GM18502 (cell line): ENCODE data around the gene KRAS.
A peak's percentile ranks its signal among the peaks of the same experiment; 100 is the strongest.
"Not testable (repeated sequence)": the region's sequence is repeated elsewhere in the genome, so short reads cannot be mapped to it uniquely, and the experiment has no call there.

ENCODE experiments used
- ATAC-seq: cut with Tn5 transposase; IDR thresholded peaks from one replicate; pipeline ENCODE4 v1.9.1; 2021; ENCODE audit warnings: mild to moderate bottlenecking; ENCODE audit not compliant: unreplicated experiment, poor library complexity

KRAS gene

GRCh38 chr12:25250744-25251730 is at the start of gene KRAS:
TSS of gene KRAS (minus strand) at chr12:25250929.
- peak; percentile 84 for ATAC-seq

- no peak for ATAC-seq
Measured at GRCh38 chr12:25296381-25296780, 45.7 kb upstream of the KRAS start.

GRCh38 chr12:25295361-25295760 is 44.6 kb upstream of the KRAS start:
- no peak for ATAC-seq

- ATAC-seq = no peak
Measured at GRCh38 chr12:25293653-25294052, 42.9 kb upstream of the KRAS start.

- not testable (repeated sequence) for ATAC-seq
Measured at GRCh38 chr12:25292810-25293221, 42.1 kb upstream of the KRAS start.

- ATAC-seq = no peak
Measured at GRCh38 chr12:25287610-25288009, 36.9 kb upstream of the KRAS start.

GRCh38 chr12:25286837-25287236 is 36.1 kb upstream of the KRAS start:
- ATAC-seq = no peak

GRCh38 chr12:25284024-25284423 is 33.3 kb upstream of the KRAS start:
- ATAC-seq = no peak

- ATAC-seq = no peak
Measured at GRCh38 chr12:25283006-25283405, 32.3 kb upstream of the KRAS start.

- ATAC-seq = no peak
Measured at GRCh38 chr12:25280082-25280481, 29.4 kb upstream of the KRAS start.

- no peak for ATAC-seq
Measured at GRCh38 chr12:25278269-25278668, 27.5 kb upstream of the KRAS start.

- peak; percentile 60 for ATAC-seq
Measured at GRCh38 chr12:25276199-25276937, 25.6 kb upstream of the KRAS start.

- no peak for ATAC-seq
Measured at GRCh38 chr12:25271486-25272098, 20.9 kb upstream of the KRAS start.

- peak; percentile 85 for ATAC-seq
Measured at GRCh38 chr12:25269701-25270100, 19.0 kb upstream of the KRAS start.

- no peak for ATAC-seq
Measured at GRCh38 chr12:25266497-25266896, 15.8 kb upstream of the KRAS start.

GRCh38 chr12:25264862-25265261 is 14.1 kb upstream of the KRAS start:
- ATAC-seq = no peak

- no peak for ATAC-seq
Measured at GRCh38 chr12:25264114-25264513, 13.4 kb upstream of the KRAS start.

GRCh38 chr12:25263594-25263993 is 12.9 kb upstream of the KRAS start:
- no peak for ATAC-seq

- ATAC-seq = no peak
Measured at GRCh38 chr12:25262389-25263074, 11.8 kb upstream of the KRAS start.

- ATAC-seq = no peak
Measured at GRCh38 chr12:25257590-25258324, 7.0 kb upstream of the KRAS start.
